ENCODE data around the gene RABL3. TPM values are rescaled to one million over a fixed set of nuclear protein-coding genes. Genes with fewer than 3 reads are reported as not detected.
A peak's percentile ranks its signal among the peaks of the same experiment; 100 is the strongest.

RABL3 gene
- polyA plus RNA-seq, 1 experiment = 2.6 TPM

DNA sequence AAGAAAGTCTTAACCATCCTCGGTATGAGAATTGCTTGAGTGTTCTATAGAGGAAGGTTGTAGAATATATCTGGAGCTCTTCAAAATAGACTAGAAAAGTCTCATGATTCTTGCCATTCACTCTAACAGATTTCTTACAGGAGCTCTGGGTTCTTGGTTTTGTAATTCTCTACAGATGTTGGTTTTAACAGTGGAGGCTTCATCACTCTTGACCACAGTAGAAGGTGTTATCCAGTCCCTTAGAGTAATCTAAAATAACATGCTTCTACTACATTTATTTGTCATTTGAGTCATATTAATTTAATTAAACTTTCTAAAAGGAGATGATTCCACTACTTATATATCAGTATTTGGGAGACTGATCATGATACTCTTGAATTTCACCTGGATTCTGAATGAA is 9.9 kb upstream of the RABL3 start:
- Histone ChIP-seq H3K27me3 (ENCODE audit: control insufficient read depth, insufficient read depth, low read length) (no peaks in the 10 kb centered on the region), H3K36me3 (ENCODE audit: control insufficient read depth, insufficient read depth, low read length) (no peaks in the 10 kb centered on the region; the same call in 1 of the 2 replicates), H3K4me3 (ENCODE audit: low read depth, low read length) (no peak overlapping the region)
- POLR2A ChIA-PET = no interaction called here
- no peak for DNase-seq (ENCODE audit: low read depth)
- TF ChIP-seq, protein P1, sequence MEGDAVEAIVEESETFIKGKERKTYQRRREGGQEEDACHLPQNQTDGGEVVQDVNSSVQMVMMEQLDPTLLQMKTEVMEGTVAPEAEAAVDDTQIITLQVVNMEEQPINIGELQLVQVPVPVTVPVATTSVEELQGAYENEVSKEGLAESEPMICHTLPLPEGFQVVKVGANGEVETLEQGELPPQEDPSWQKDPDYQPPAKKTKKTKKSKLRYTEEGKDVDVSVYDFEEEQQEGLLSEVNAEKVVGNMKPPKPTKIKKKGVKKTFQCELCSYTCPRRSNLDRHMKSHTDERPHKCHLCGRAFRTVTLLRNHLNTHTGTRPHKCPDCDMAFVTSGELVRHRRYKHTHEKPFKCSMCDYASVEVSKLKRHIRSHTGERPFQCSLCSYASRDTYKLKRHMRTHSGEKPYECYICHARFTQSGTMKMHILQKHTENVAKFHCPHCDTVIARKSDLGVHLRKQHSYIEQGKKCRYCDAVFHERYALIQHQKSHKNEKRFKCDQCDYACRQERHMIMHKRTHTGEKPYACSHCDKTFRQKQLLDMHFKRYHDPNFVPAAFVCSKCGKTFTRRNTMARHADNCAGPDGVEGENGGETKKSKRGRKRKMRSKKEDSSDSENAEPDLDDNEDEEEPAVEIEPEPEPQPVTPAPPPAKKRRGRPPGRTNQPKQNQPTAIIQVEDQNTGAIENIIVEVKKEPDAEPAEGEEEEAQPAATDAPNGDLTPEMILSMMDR (IDR thresholded peaks at IDR 0.05; ENCODE audit: insufficient read depth, low read depth, low read length) = no peak
- CTCF ChIA-PET = interaction anchor here (1.4 kb wide), 1 partner anchor 8 kb away, joined by 3 read pairs; no protein-coding TSS in a partner anchor

DNA sequence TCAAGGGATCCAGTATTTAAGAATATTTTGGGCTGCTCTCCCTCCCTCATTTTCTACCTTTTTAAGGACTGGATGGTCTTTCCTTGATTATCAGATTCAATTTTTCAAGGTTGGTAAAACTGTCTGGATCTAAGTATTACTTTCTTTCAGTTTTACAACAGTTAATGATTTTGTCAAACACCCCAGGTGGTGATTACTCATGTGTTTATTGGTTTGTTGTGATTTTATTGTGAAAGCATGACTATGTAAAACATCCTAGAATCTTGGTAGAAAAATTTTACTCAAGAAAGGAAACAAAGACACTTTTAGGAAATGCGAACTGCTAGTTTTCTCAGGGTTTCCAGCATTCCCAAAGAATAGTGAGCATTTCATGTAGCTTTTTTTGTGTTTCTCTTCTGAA is 7.5 kb upstream of the RABL3 start:
- no peak for DNase-seq (ENCODE audit: low read depth)
- CTCF ChIA-PET = no interaction called here
- TF ChIP-seq, protein P1 (IDR thresholded peaks at IDR 0.05; ENCODE audit: insufficient read depth, low read depth, low read length) = no peak
- Histone ChIP-seq H3K36me3 (ENCODE audit: control insufficient read depth, insufficient read depth, low read length) (no peaks in the 10 kb centered on the region), H3K4me3 (ENCODE audit: low read depth, low read length) (no peak overlapping the region), H3K27me3 (ENCODE audit: control insufficient read depth, insufficient read depth, low read length) (no peaks in the 10 kb centered on the region)
- POLR2A ChIA-PET = no interaction called here

DNA sequence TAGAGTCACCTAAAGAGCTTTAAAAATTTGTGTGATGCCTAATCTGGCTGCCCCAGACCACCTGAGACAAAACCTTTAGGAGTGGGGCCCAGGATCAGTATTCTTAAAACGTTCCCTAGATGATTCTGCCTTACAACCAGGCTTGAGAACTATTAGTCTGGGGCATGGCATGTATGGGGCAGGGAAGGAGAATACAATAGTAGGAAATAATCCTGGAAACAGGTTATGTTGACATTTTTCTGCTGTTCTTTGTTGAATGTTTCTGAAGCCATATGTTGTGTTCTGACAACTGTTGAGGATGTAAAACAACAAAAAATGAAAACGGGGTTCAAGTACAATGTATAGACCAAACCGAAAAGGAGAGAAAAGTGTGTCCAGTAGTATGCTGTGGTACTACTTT is 3.1 kb upstream of the RABL3 start:
- TF ChIP-seq, protein P1 (IDR thresholded peaks at IDR 0.05; ENCODE audit: insufficient read depth, low read depth, low read length) = no peak
- H3K36me3 ChIP-seq (ENCODE audit: control insufficient read depth, insufficient read depth, low read length) = no peaks in the 10 kb centered on the region
- H3K27me3 ChIP-seq (ENCODE audit: control insufficient read depth, insufficient read depth, low read length) = no peaks in the 10 kb centered on the region
- POLR2A ChIA-PET = no interaction called here
- DNase-seq (ENCODE audit: low read depth) = no peak
- no peak overlapping the region for H3K4me3 ChIP-seq (ENCODE audit: low read depth, low read length)
- CTCF ChIA-PET = interaction anchor here (0.6 kb wide), 1 partner anchor 23 kb away, joined by 3 read pairs; no protein-coding TSS in a partner anchor

DNA sequence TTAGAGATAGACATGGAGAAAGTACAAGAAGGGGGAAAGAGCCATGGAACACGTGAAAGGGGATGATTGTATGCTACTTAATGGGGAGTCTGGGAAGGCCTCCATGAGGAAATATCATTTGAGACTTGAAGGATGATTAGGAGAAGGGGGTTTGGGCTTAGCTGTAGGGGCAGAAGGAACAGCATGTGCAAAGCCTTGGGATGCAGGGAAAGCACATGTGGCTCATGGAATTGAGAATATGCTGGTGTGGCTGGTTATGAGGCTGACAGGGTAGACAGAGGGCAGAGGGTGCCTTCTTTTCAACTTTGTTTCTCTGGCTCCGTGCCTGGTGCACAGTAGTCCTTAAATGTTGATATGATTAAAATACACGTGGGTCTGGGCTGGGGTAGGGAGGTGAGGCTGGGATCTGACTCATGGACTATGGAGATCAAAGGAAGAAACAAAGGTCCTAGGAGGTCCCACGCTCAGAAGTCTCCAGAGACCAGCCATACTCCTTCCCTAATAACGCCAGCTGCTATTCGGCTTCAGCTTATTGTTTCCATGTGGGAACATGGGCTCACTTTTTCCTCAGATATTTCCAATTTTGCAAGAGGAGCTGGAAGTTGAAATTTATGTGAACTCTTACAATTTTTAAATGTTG is 1.4 kb upstream of the RABL3 start:
- Histone ChIP-seq H3K36me3 (ENCODE audit: control insufficient read depth, insufficient read depth, low read length) (no peaks in the 10 kb centered on the region), H3K27me3 (ENCODE audit: control insufficient read depth, insufficient read depth, low read length) (no peaks in the 10 kb centered on the region), H3K4me3 (ENCODE audit: low read depth, low read length) (peak overlapping the region; percentile 71)
- TF ChIP-seq, protein P1 (IDR thresholded peaks at IDR 0.05; ENCODE audit: insufficient read depth, low read depth, low read length) = no peak
- ChIA-PET CTCF (interaction anchor here (1.2 kb wide), 1 partner anchor 8 kb away, joined by 3 read pairs; no protein-coding TSS in a partner anchor), POLR2A (interaction anchor here (1.4 kb wide), 1 partner anchor 147 kb away, joined by 5 read pairs; the partner anchor contains the start of gene NDUFB4)
- no peak for DNase-seq (ENCODE audit: low read depth)

DNA sequence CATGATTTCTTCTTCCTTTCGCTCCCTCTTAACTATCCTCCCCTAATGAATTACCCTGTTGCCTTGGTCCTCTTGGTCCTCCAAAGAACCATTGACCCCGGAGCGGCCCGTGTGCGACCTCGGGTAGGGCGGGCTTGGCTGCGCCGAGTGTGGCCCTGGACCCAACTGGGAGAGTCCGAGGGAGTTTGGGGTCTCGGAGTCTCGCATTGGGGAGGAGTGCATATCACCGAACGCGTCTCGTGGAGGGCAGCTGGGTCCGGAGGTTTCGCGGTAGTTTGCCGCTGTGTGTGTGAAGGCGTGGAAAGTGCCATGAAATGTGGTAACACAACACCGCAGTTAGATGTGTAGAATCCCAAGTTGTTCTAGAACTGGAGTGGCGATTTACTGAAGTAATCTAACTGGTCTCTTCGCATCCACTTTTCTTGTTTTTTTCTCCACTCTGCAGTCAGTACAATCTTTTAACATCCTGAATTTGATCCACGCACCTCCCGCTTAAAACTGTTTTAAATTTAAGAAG is 591 bp upstream of the RABL3 start:
- TF ChIP-seq, protein P1 (IDR thresholded peaks at IDR 0.05; ENCODE audit: insufficient read depth, low read depth, low read length) = no peak
- H3K27me3 ChIP-seq (ENCODE audit: control insufficient read depth, insufficient read depth, low read length) = no peaks in the 10 kb centered on the region
- H3K4me3 ChIP-seq (ENCODE audit: low read depth, low read length) = peak overlapping the region; percentile 71
- DNase-seq (ENCODE audit: low read depth) = no peak
- POLR2A ChIA-PET = interaction anchor here (1.4 kb wide), 1 partner anchor 146 kb away, joined by 5 read pairs; the partner anchor contains the start of gene NDUFB4
- peaks cover 2% of the 10 kb centered on the region for H3K36me3 ChIP-seq (ENCODE audit: control insufficient read depth, insufficient read depth, low read length)
- CTCF ChIA-PET = interaction anchor here (0.6 to 2.4 kb wide), 2 partner anchors 52 to 176 kb away, joined by 4 to 9 read pairs; no protein-coding TSS in a partner anchor

Data from BJ (cell line).